Trophoblast cell (in vitro differentiated cells and primary cell): ENCODE results near the gene ADAMTS12.

ENCODE experiments used
- DNase-seq, 2 donors: peaks; one replicate each; pipeline ENCODE4 v3.0.0-alpha.2; 2016
- H2AFZ ChIP-seq: 2 replicates; pipeline ENCODE4 v1.6.1; 2013; ENCODE audit warnings: low read length, moderate library complexity, mild to moderate bottlenecking; ENCODE audit not compliant: insufficient read depth, poor library complexity
- H2AK5ac ChIP-seq: 2 replicates; pipeline ENCODE4 v1.6.1; 2013; ENCODE audit warnings: mild to moderate bottlenecking, low read length
- H2BK120ac ChIP-seq: 2 replicates; pipeline ENCODE4 v1.6.1; 2013; ENCODE audit warnings: low read length, mild to moderate bottlenecking, moderate library complexity; ENCODE audit not compliant: insufficient read depth, poor library complexity
- H2BK12ac ChIP-seq: 2 replicates; pipeline ENCODE4 v1.6.1; 2013; ENCODE audit warnings: mild to moderate bottlenecking, low read length, moderate library complexity
- H2BK5ac ChIP-seq: 2 replicates; pipeline ENCODE4 v1.6.1; 2013; ENCODE audit warnings: low read length, low read depth, moderate library complexity, mild to moderate bottlenecking; ENCODE audit not compliant: poor library complexity
- H3K14ac ChIP-seq: 2 replicates; pipeline ENCODE4 v1.6.1; 2013; ENCODE audit warnings: mild to moderate bottlenecking, low read length
- H3K18ac ChIP-seq: 2 replicates; pipeline ENCODE4 v1.6.1; 2013; ENCODE audit warnings: mild to moderate bottlenecking, low read length
- H3K23ac ChIP-seq: 2 replicates; pipeline ENCODE4 v1.6.1; 2013; ENCODE audit warnings: low read length
- H3K27ac ChIP-seq: 2 replicates; pipeline ENCODE4 v1.5.1; 2013; ENCODE audit warnings: low read depth, mild to moderate bottlenecking, inconsistent platforms, low read length, moderate library complexity
- H3K27me3 ChIP-seq: 2 replicates; pipeline ENCODE4 v1.6.1; 2013; ENCODE audit warnings: inconsistent platforms, mild to moderate bottlenecking, low read length, moderate library complexity; ENCODE audit not compliant: insufficient read depth
- H3K36me3 ChIP-seq, 2 experiments: 1 replicate in 1 of 2; 2 replicates in 1 of 2; pipeline ENCODE4 v1.6.1; 2013; ENCODE audit warnings: low read length in 2 of 2, mild to moderate bottlenecking in 2 of 2, moderate library complexity in 1 of 2; ENCODE audit not compliant: insufficient read depth in 2 of 2, control insufficient read depth in 1 of 2
- H3K4ac ChIP-seq: 2 replicates; pipeline ENCODE4 v1.6.1; 2013; ENCODE audit warnings: low read depth, mild to moderate bottlenecking, low read length, moderate library complexity
- H3K4me1 ChIP-seq, 2 experiments: 1 replicate in 1 of 2; 2 replicates in 1 of 2; pipeline ENCODE4 v1.6.1; 2013; ENCODE audit warnings: low read length in 2 of 2, mild to moderate bottlenecking in 2 of 2, moderate library complexity in 1 of 2; ENCODE audit not compliant: insufficient read depth in 2 of 2, control insufficient read depth in 1 of 2
- H3K4me2 ChIP-seq: 2 replicates; pipeline ENCODE4 v1.6.1; 2013; ENCODE audit warnings: inconsistent platforms, mild to moderate bottlenecking, low read length, moderate library complexity
- H3K4me3 ChIP-seq: 2 replicates; pipeline ENCODE4 v1.5.1; 2013; ENCODE audit warnings: mild to moderate bottlenecking, low read depth, low read length, inconsistent platforms
- H3K79me1 ChIP-seq: one replicate; pipeline ENCODE4 v1.6.1; 2013; ENCODE audit warnings: low read length
- H3K79me2 ChIP-seq: 2 replicates; pipeline ENCODE4 v1.6.1; 2013; ENCODE audit warnings: low read length, mild to moderate bottlenecking; ENCODE audit not compliant: control insufficient read depth, insufficient read depth, poor library complexity
- H3K9ac ChIP-seq: 2 replicates; pipeline ENCODE4 v1.6.1; 2013; ENCODE audit warnings: mild to moderate bottlenecking, low read length
- H3K9me3 ChIP-seq: 2 replicates; pipeline ENCODE4 v1.6.1; 2013; ENCODE audit warnings: low read depth, mild to moderate bottlenecking, control low read depth, inconsistent platforms, low read length; ENCODE audit not compliant: insufficient read depth
- H4K12ac ChIP-seq: 2 replicates; pipeline ENCODE4 v1.6.1; 2013; ENCODE audit warnings: low read depth, mild to moderate bottlenecking, low read length, moderate library complexity
- H4K8ac ChIP-seq: 2 replicates; pipeline ENCODE4 v1.6.1; 2013; ENCODE audit warnings: low read depth, mild to moderate bottlenecking, low read length, moderate library complexity
- H4K91ac ChIP-seq: one replicate; pipeline ENCODE4 v1.6.1; 2013; ENCODE audit warnings: low read depth, mild to moderate bottlenecking, low read length, moderate library complexity
- WGBS: extraction: QIAGEN DNeasy Blood & Tissue Kit; methylation state at CpG from one replicate; pipeline ENCODE4 v1.1.7; 2013; ENCODE audit warnings: missing lambda C conversion rate; ENCODE audit not compliant: insufficient read length, insufficient coverage; ENCODE audit errors: extremely low coverage; 5-methylcytosine and 5-hydroxymethylcytosine counted together

Gene ADAMTS12

GRCh38 chr5:33691856-33692255, 199.9 kb downstream of the ADAMTS12 start:
- Histone ChIP-seq H3K4me2 (no peak overlapping the region), H3K36me3 (no peaks in the 10 kb centered on the region), H3K18ac (no peak overlapping the region), H3K4me1 (peaks cover 0 to 8% of the 10 kb centered on the region in 2 experiments), H3K14ac (no peak overlapping the region), H4K12ac (no peak overlapping the region), H2AK5ac (no peak overlapping the region), H3K27ac (no peak overlapping the region), H2BK120ac (no peak overlapping the region), H3K9me3 (no peaks in the 10 kb centered on the region), H2AFZ (no peak overlapping the region), H3K23ac (no peak overlapping the region), H2BK12ac (no peak overlapping the region), H3K27me3 (no peaks in the 10 kb centered on the region), H4K91ac (no peak overlapping the region), H3K9ac (no peak overlapping the region), H3K4ac (no peak overlapping the region), H3K79me1 (no peaks in the 10 kb centered on the region), H3K79me2 (no peaks in the 10 kb centered on the region), H4K8ac (no peak overlapping the region), H3K4me3 (no peak overlapping the region), H2BK5ac (no peak overlapping the region)
- no peak for DNase-seq

GRCh38 chr5:33690374-33691135, 201.2 kb downstream of the ADAMTS12 start:
- H3K23ac ChIP-seq: no peak overlapping the region
- H2BK12ac ChIP-seq: no peak overlapping the region
- no peak overlapping the region for H4K91ac ChIP-seq
- no peak overlapping the region for H3K4ac ChIP-seq
- no peaks in the 10 kb centered on the region for H3K79me2 ChIP-seq
- no peaks in the 10 kb centered on the region for H3K9me3 ChIP-seq
- no peak overlapping the region for H2BK120ac ChIP-seq
- H3K27ac ChIP-seq: no peak overlapping the region
- no peaks in the 10 kb centered on the region for H3K79me1 ChIP-seq
- no peak overlapping the region for H3K4me3 ChIP-seq
- no peak overlapping the region for H4K8ac ChIP-seq
- no peak overlapping the region for H2BK5ac ChIP-seq
- H3K27me3 ChIP-seq: no peaks in the 10 kb centered on the region
- no peak overlapping the region for H2AK5ac ChIP-seq
- H3K9ac ChIP-seq: no peak overlapping the region
- no peak overlapping the region for H4K12ac ChIP-seq
- H3K4me2 ChIP-seq: no peak overlapping the region
- H3K14ac ChIP-seq: no peak overlapping the region
- H3K36me3 ChIP-seq: no peaks in the 10 kb centered on the region
- peaks cover 0 to 8% of the 10 kb centered on the region in 2 experiments for H3K4me1 ChIP-seq
- no peak overlapping the region for H3K18ac ChIP-seq
- no peak overlapping the region for H2AFZ ChIP-seq
- no peak for DNase-seq
- WGBS: no CpG with 5 or more reads among the region's 9 CpGs

GRCh38 chr5:33688526-33688925, 203.3 kb downstream of the ADAMTS12 start:
- no CpG with 5 or more reads among the region's 4 CpGs for WGBS

GRCh38 chr5:33688066-33688465, 203.7 kb downstream of the ADAMTS12 start:
- no peak overlapping the region for H3K27ac ChIP-seq
- no peaks in the 10 kb centered on the region for H3K79me2 ChIP-seq
- H4K12ac ChIP-seq: no peak overlapping the region
- H3K4me3 ChIP-seq: no peak overlapping the region
- no peak overlapping the region for H3K9ac ChIP-seq
- H3K36me3 ChIP-seq: no peaks in the 10 kb centered on the region
- no peaks in the 10 kb centered on the region for H3K79me1 ChIP-seq
- H3K18ac ChIP-seq: no peak overlapping the region
- H3K4ac ChIP-seq: no peak overlapping the region
- H2BK120ac ChIP-seq: no peak overlapping the region
- H3K23ac ChIP-seq: no peak overlapping the region
- no peak overlapping the region for H2BK12ac ChIP-seq
- H2AFZ ChIP-seq: no peak overlapping the region
- no peak overlapping the region for H3K4me2 ChIP-seq
- DNase-seq: no peak
- no peak overlapping the region for H2BK5ac ChIP-seq
- H3K9me3 ChIP-seq: no peaks in the 10 kb centered on the region
- no peak overlapping the region for H2AK5ac ChIP-seq
- peaks cover 0 to 8% of the 10 kb centered on the region in 2 experiments for H3K4me1 ChIP-seq
- no peak overlapping the region for H4K8ac ChIP-seq
- WGBS: no CpG with 5 or more reads among the region's 3 CpGs
- no peak overlapping the region for H4K91ac ChIP-seq
- no peaks in the 10 kb centered on the region for H3K27me3 ChIP-seq
- no peak overlapping the region for H3K14ac ChIP-seq

More at GRCh38 chr5:33688526-33688925, 203.3 kb downstream of the ADAMTS12 start:
- Histone ChIP-seq H3K4me3 (no peak overlapping the region), H2AFZ (no peak overlapping the region), H3K18ac (no peak overlapping the region), H3K4me1 (peaks cover 0 to 8% of the 10 kb centered on the region in 2 experiments), H3K9me3 (no peaks in the 10 kb centered on the region), H3K9ac (no peak overlapping the region), H2BK5ac (no peak overlapping the region), H4K12ac (no peak overlapping the region), H3K27me3 (no peaks in the 10 kb centered on the region), H2BK12ac (no peak overlapping the region), H3K36me3 (no peaks in the 10 kb centered on the region), H3K14ac (no peak overlapping the region), H2BK120ac (no peak overlapping the region), H3K4me2 (no peak overlapping the region), H3K79me1 (no peaks in the 10 kb centered on the region), H4K91ac (no peak overlapping the region), H2AK5ac (no peak overlapping the region), H4K8ac (no peak overlapping the region), H3K79me2 (no peaks in the 10 kb centered on the region), H3K27ac (no peak overlapping the region), H3K4ac (no peak overlapping the region), H3K23ac (no peak overlapping the region)
- DNase-seq: no peak
